Measurements from ENCODE around the gene FAM120B.

Gene FAM120B

GRCh38 chr6:170293341-170294231, 13.0 kb upstream of the FAM120B start:
- Histone ChIP-seq H3K4me1 (ENCODE audit: insufficient read depth, insufficient read length) (peaks cover 7% of the 10 kb centered on the region), H3K36me3 (ENCODE audit: insufficient read depth, insufficient read length, low read length) (no peaks in the 10 kb centered on the region), H3K9ac (ENCODE audit: insufficient read length, low read depth) (no peak overlapping the region), H3K27me3 (ENCODE audit: insufficient read depth, insufficient read length) (peaks cover 87% of the 10 kb centered on the region), H3K4me3 (ENCODE audit: insufficient read length, low read depth) (no peak overlapping the region), H3K9me3 (ENCODE audit: insufficient read depth, low read length) (no peaks in the 10 kb centered on the region)
- no peak for TF ChIP-seq ZNF274 (IDR thresholded peaks at IDR 0.05; ENCODE audit: low read depth, low read length)
- DNase-seq (ENCODE audit: low read depth, low spot score) = no peak

- H3K36me3 ChIP-seq (ENCODE audit: insufficient read depth, insufficient read length, low read length) = no peaks in the 10 kb centered on the region
- no peak overlapping the region for H3K4me3 ChIP-seq (ENCODE audit: insufficient read length, low read depth)
- no peak for TF ChIP-seq SUZ12 (IDR thresholded peaks at IDR 0.05; ENCODE audit: extremely low read depth, insufficient read depth, insufficient read length)
- TF ChIP-seq ZNF274 (IDR thresholded peaks at IDR 0.05; ENCODE audit: low read depth, low read length) = no peak
- TF ChIP-seq YY1 (IDR thresholded peaks at IDR 0.05; ENCODE audit: insufficient read depth, insufficient read length) = no peak
- peaks cover 9% of the 10 kb centered on the region for H3K4me1 ChIP-seq (ENCODE audit: insufficient read depth, insufficient read length)
- H3K9me3 ChIP-seq (ENCODE audit: insufficient read depth, low read length) = no peaks in the 10 kb centered on the region
- H3K9ac ChIP-seq (ENCODE audit: insufficient read length, low read depth) = no peak overlapping the region
- H3K27me3 ChIP-seq (ENCODE audit: insufficient read depth, insufficient read length) = peaks cover 87% of the 10 kb centered on the region
- DNase-seq (ENCODE audit: low read depth, low spot score) = no peak
Measured at GRCh38 chr6:170294298-170294730, 12.2 kb upstream of the FAM120B start.

GRCh38 chr6:170294813-170295509, 11.6 kb upstream of the FAM120B start:
- Histone ChIP-seq H3K9ac (ENCODE audit: insufficient read length, low read depth) (peak overlapping the region; percentile 64), H3K9me3 (ENCODE audit: insufficient read depth, low read length) (no peaks in the 10 kb centered on the region), H3K36me3 (ENCODE audit: insufficient read depth, insufficient read length, low read length) (no peaks in the 10 kb centered on the region), H3K27me3 (ENCODE audit: insufficient read depth, insufficient read length) (peaks cover 84% of the 10 kb centered on the region), H3K4me1 (ENCODE audit: insufficient read depth, insufficient read length) (peaks cover 9% of the 10 kb centered on the region), H3K4me3 (ENCODE audit: insufficient read length, low read depth) (peak overlapping the region; percentile 32)
- TF ChIP-seq YY1 (IDR thresholded peaks at IDR 0.05; ENCODE audit: insufficient read depth, insufficient read length) = no peak
- no peak for TF ChIP-seq ZNF274 (IDR thresholded peaks at IDR 0.05; ENCODE audit: low read depth, low read length)
- TF ChIP-seq SUZ12 (IDR thresholded peaks at IDR 0.05; ENCODE audit: extremely low read depth, insufficient read depth, insufficient read length) = no peak
- no peak for DNase-seq (ENCODE audit: low read depth, low spot score)

DNA sequence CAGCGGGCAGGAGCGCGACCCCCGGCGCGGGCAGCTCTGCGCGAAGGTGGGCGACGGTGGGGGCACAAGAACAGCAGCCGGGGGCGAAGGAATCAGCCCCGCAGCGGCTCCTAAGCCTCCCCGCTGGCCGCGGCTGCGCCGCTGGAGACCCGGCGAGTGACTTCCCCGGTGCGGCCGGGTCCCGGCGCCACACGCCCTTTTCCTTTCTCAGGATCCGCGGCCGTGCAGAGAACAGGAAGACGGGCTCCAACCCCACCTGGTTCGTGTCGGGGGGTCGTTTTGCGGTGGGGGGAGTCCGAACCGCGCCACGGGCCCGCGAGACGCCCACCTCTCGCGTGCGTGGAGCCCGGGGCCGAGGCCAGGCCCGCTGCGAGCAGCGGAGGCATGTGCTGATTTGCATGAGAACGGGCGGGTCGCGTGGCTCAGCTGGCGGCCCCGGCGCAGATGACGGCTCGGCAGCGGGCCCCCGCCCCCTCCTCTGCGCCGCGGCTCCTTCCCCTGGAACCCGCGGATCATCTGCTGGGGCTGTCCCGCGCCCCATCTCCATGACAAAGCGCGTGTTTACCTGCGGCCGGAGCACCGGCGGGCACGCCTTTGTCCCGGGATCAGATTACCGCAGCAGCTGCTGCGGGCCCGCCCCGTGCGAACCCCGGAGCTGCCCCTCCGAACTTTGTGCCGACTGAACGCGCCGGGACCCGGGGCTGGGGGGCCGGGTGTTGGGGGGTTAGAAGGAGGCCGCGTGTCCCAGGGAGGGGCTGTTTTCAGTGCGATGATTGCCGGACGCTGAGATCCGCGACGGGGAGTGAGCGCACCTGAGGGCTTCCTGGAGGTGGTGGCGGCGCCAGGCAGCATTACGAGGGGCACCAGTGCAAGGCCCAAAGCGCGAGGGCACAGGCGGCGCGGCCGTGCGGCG, 10.8 kb upstream of the FAM120B start:
- Histone ChIP-seq H3K9me3 (ENCODE audit: insufficient read depth, low read length) (peaks cover 6% of the 10 kb centered on the region; the same call in 1 of the 2 replicates), H3K36me3 (ENCODE audit: insufficient read depth, insufficient read length, low read length) (no peaks in the 10 kb centered on the region), H3K9ac (ENCODE audit: insufficient read length, low read depth) (peak overlapping the region; percentile 64), H3K4me1 (ENCODE audit: insufficient read depth, insufficient read length) (peaks cover 9% of the 10 kb centered on the region), H3K27me3 (ENCODE audit: insufficient read depth, insufficient read length) (peaks cover 76% of the 10 kb centered on the region), H3K4me3 (ENCODE audit: insufficient read length, low read depth) (peak overlapping the region; percentile 32)
- TF ChIP-seq YY1 (IDR thresholded peaks at IDR 0.05; ENCODE audit: insufficient read depth, insufficient read length) (no peak), SUZ12 (IDR thresholded peaks at IDR 0.05; ENCODE audit: extremely low read depth, insufficient read depth, insufficient read length) (no peak), ZNF274 (IDR thresholded peaks at IDR 0.05; ENCODE audit: low read depth, low read length) (no peak)
- DNase-seq (ENCODE audit: low read depth, low spot score) = peak; percentile 77

GRCh38 chr6:170296423-170296745, 10.2 kb upstream of the FAM120B start:
- peaks cover 9% of the 10 kb centered on the region for H3K4me1 ChIP-seq (ENCODE audit: insufficient read depth, insufficient read length)
- no peaks in the 10 kb centered on the region for H3K36me3 ChIP-seq (ENCODE audit: insufficient read depth, insufficient read length, low read length)
- TF ChIP-seq SUZ12 (IDR thresholded peaks at IDR 0.05; ENCODE audit: extremely low read depth, insufficient read depth, insufficient read length) = no peak
- peaks cover 12% of the 10 kb centered on the region; the same call in 1 of the 2 replicates for H3K9me3 ChIP-seq (ENCODE audit: insufficient read depth, low read length)
- H3K27me3 ChIP-seq (ENCODE audit: insufficient read depth, insufficient read length) = peaks cover 73% of the 10 kb centered on the region
- H3K4me3 ChIP-seq (ENCODE audit: insufficient read length, low read depth) = peak overlapping the region; percentile 18
- peak overlapping the region; percentile 56 for H3K9ac ChIP-seq (ENCODE audit: insufficient read length, low read depth)
- DNase-seq (ENCODE audit: low read depth, low spot score) = no peak

GRCh38 chr6:170296746-170297575, 9.6 kb upstream of the FAM120B start:
- Histone ChIP-seq H3K9me3 (ENCODE audit: insufficient read depth, low read length) (peaks cover 17% of the 10 kb centered on the region; the same call in 1 of the 2 replicates), H3K27me3 (ENCODE audit: insufficient read depth, insufficient read length) (peaks cover 67% of the 10 kb centered on the region), H3K9ac (ENCODE audit: insufficient read length, low read depth) (no peak overlapping the region), H3K36me3 (ENCODE audit: insufficient read depth, insufficient read length, low read length) (no peaks in the 10 kb centered on the region), H3K4me1 (ENCODE audit: insufficient read depth, insufficient read length) (peaks cover 9% of the 10 kb centered on the region), H3K4me3 (ENCODE audit: insufficient read length, low read depth) (peak overlapping the region; percentile 5)
- TF ChIP-seq ZNF274 (IDR thresholded peaks at IDR 0.05; ENCODE audit: low read depth, low read length) (no peak), SUZ12 (IDR thresholded peaks at IDR 0.05; ENCODE audit: extremely low read depth, insufficient read depth, insufficient read length) (no peak), YY1 (IDR thresholded peaks at IDR 0.05; ENCODE audit: insufficient read depth, insufficient read length) (no peak)
- DNase-seq (ENCODE audit: low read depth, low spot score) = no peak
